Measurements from ENCODE around the gene TFCP2L1. TPM values are rescaled to one million over a fixed set of nuclear protein-coding genes. Genes with fewer than 3 reads are reported as not detected.

TFCP2L1 gene
- polyA plus RNA-seq, 4 donors: 1.0 to 60.3 (median 53.8) TPM

DNA sequence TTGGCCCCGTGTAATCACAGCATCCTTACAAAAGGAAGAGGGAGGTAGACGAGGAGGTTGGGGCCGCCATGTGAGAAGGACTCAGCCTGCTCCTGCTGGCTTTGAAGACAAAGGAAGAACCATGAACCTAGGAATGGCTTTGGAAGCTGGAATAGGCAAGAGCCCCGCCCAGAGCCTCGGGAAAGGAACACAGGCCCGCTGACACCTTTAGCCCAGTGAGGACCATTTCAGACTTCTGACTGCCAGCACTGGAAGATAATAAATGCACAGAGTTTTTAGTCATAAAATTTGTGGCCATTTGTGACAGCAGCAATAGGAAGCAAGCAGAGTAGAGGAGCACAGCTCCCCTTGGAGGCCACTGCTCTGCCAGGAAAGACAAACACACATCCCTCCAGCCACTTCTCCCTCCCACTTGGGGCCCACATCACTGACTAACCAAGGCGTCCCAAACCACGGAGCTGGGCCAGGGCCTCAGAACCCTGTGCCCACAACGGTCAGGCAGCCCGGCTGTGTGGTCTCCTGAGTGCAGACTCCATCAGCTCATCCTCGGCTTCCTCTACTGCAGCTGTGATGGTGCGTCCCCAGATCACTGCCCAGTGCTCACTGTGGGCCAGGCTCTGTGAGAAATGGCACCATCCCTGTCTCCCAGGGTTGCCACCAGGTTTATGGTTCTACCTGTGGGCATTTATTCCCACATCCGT, 39.7 kb downstream of the TFCP2L1 start:
- no peak for DNase-seq (ENCODE audit: low read depth in 4 of 4, low spot score in 3 of 4)

- no peak for DNase-seq (ENCODE audit: low read depth in 4 of 4, low spot score in 3 of 4)
These were observed 40.4 kb downstream of the TFCP2L1 start for GRCh38 chr2:121244616-121245015.

GRCh38 chr2:121243821-121244460, 41.1 kb downstream of the TFCP2L1 start:
- no peak for DNase-seq (ENCODE audit: low read depth in 4 of 4, low spot score in 3 of 4)

GRCh38 chr2:121242976-121243375, 42.0 kb downstream of the TFCP2L1 start:
- DNase-seq (ENCODE audit: low read depth in 4 of 4, low spot score in 3 of 4): no peak

- no peak for DNase-seq (ENCODE audit: low read depth in 4 of 4, low spot score in 3 of 4)
These were observed 42.7 kb downstream of the TFCP2L1 start for GRCh38 chr2:121242175-121242875.

- DNase-seq (ENCODE audit: low read depth in 4 of 4, low spot score in 3 of 4): no peak
These were observed 43.5 kb downstream of the TFCP2L1 start for GRCh38 chr2:121241466-121241865.

DNA sequence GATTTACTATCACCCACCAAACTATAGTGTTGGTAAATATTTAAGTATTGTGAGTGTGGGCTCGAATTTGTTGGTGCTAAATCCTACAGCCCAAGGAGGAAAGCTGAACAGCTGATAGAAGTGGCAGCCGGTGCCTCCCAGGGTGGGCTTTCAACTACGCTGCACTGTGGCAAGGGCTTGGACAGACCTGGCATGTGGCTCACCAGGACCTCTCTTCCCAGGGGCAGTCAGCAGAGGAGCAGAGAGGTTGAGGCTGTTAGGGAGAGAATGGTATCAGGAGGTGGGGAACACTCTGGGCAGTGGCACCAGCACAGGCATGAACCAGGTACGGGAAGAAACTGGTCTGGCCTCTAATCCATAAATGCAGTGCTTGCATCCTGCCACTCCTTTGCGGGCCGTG, 44.6 kb downstream of the TFCP2L1 start:
- no peak for DNase-seq (ENCODE audit: low read depth in 4 of 4, low spot score in 3 of 4)

- no peak for DNase-seq (ENCODE audit: low read depth in 4 of 4, low spot score in 3 of 4)
These were observed 45.0 kb downstream of the TFCP2L1 start for GRCh38 chr2:121239969-121240368.

GRCh38 chr2:121239471-121239870, 45.5 kb downstream of the TFCP2L1 start:
- DNase-seq (ENCODE audit: low read depth in 4 of 4, low spot score in 3 of 4): no peak

DNA sequence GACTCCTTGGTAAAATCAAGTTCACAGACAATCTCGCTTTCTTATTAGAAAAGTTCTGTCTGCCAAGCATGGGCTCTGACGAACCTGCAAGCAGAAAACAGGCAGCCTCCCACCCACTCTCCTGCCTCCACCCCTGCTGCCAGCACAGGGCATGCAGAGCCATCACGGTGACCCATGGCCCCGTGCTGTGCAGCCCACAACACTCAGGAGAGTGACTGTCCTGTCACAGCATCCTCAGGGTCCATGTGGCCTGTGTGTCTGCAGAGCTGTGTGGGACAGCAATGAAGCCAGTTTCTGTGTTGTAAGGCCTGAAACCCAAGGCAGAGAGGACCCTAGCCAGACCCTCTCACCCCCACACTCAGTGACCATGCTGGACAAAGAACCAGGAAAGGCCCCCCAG, 46.2 kb downstream of the TFCP2L1 start:
- DNase-seq (ENCODE audit: low read depth in 4 of 4, low spot score in 3 of 4): no peak

GRCh38 chr2:121237980-121238665, 46.9 kb downstream of the TFCP2L1 start:
- DNase-seq (ENCODE audit: low read depth in 4 of 4, low spot score in 3 of 4): no peak

- no peak for DNase-seq (ENCODE audit: low read depth in 4 of 4, low spot score in 3 of 4)
These were observed 47.5 kb downstream of the TFCP2L1 start for GRCh38 chr2:121237336-121237979.

DNA sequence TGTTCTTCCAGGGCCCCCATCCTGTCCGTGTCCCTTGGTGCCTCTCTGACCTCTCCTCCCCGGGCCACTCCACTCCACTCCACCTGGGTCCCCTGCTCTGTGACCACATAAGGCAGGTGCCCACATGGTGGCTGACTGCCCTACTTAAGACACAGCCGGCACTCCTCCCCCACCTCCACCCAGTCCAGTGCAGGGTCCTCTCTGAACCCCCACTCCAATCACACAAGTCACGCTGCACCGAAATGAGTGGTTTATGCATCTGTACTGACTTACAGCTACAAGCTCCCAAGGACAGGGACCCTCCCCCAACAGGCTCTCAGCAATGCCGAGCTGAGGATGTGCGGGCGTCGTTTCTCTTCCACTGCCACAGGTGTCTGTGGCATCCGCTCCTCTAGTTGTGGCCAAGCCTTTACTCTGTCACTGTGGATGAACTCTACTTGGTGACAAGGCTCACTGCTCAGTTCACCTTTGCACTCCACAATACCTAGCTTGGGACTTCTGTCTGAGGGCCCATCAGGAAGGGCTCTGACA, 48.3 kb downstream of the TFCP2L1 start:
- DNase-seq (ENCODE audit: low read depth in 4 of 4, low spot score in 3 of 4): no peak

DNA sequence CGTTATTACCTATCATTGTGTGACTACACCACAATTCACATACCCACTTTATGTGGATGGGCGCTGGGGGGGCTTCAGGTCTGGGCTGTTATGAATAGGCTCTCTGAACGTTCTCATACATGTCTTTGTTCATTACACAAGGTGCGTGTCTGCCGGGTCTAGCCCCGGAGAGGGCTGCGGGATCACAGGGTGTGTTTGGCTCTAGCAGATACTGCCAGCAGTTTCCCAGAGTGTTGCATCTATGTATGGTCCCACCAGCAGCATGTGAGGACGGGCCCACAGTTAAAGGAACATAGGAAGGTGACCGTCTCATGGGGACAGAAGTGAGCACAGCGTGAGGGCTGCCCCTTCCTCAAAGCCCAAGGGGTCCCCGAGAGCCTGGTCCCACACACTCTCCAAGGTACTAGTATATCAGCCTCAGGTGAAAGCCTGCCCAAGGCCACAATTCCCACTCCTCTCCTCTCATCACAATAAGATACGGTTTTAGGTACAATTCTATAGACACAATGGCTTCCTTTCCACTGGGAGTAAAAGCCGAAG, 48.8 kb downstream of the TFCP2L1 start:
- no peak for DNase-seq (ENCODE audit: low read depth in 4 of 4, low spot score in 3 of 4)

DNA sequence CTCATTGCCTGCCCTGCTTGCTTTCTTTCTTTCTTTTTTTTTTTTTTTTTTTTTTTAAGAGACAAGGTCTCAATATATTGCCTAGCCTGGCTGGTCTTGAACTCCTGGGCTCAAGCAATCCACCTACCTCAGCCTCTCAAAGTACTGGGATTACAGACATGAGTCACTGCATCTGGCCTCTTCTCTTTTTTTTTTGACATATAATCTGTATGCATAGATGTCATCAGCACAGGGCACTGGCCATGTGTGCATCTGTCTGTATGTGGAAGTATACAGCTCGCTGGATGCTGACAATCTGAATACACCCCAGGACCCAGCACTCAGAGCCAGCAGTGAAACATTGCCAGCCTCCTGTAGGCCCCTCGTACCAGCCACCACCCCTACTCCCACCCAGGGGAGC, 49.5 kb downstream of the TFCP2L1 start:
- DNase-seq (ENCODE audit: low read depth in 4 of 4, low spot score in 3 of 4): no peak

DNA sequence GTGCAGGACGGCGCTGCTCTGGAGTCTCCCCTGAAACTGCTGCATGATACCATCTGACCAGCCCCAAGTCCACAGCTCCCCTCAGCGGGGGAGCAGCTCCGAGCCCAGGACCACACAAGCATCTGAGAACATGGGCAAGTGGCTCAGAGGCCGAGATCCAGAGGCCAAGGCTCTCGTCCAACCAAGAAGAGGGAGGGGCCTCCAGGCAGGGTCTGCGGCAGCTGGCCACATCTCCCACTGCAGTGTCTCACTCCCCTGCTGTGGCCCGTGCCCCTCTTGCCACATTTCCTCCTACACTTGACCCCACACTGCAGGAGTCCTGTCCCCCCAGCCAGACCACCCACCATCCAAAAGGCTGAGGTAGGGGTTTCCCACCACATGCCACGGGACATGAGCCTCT, 50.2 kb downstream of the TFCP2L1 start:
- DNase-seq (ENCODE audit: low read depth in 4 of 4, low spot score in 3 of 4): no peak

GRCh38 chr2:121234144-121234543, 50.9 kb downstream of the TFCP2L1 start:
- DNase-seq (ENCODE audit: low read depth in 4 of 4, low spot score in 3 of 4): no peak

GRCh38 chr2:121233486-121234110, 51.4 kb downstream of the TFCP2L1 start:
- no peak for DNase-seq (ENCODE audit: low read depth in 4 of 4, low spot score in 3 of 4)

DNA sequence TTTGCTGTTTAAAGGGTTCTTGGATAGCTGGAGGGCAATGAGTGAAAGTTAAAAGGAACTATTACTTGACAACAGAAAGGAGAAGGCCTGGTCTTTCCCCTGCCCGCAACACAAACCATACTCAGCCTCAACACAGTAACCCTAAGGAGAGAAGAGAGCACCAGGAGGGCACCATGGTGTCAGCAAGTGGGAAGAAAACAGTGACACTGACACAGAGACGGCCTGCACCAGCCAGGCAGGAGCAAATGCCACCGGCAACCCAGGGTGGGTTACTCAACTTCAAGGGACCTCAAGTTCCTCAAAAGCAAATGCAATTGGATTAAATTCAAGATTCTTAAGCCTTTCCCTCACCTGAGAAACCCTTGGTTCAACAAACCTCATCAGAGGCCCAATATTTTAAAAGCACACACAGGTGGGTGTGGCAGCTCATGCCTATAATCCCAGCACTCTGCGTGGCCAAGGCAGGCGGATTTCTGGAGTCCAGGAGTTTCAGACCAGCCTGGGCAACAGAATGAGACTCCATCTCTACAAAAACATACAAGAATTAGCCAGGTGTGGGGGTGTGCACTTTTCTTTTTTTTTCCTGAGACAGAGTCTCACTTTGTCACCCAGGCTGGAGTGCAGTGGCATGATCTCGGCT, 52.3 kb downstream of the TFCP2L1 start:
- no peak for DNase-seq (ENCODE audit: low read depth in 4 of 4, low spot score in 3 of 4)

Data from left renal pelvis (tissue), 4 donors.